GM19023 (cell line): Measurements from ENCODE around the gene IL27RA.
"Not testable (repeated sequence)": the region's sequence is repeated elsewhere in the genome, so short reads cannot be mapped to it uniquely, and the experiment has no call there.

Experiments used
- ATAC-seq: cut with Tn5 transposase; IDR thresholded peaks from one replicate; pipeline ENCODE4 v1.9.1; 2021; ENCODE audit warnings: mild to moderate bottlenecking, moderate library complexity; ENCODE audit not compliant: unreplicated experiment

The IL27RA gene

GRCh38 chr19:13998426-13998825 is 33.1 kb upstream of the IL27RA start:
- no peak for ATAC-seq

GRCh38 chr19:13999085-13999484 is 32.5 kb upstream of the IL27RA start:
- no peak for ATAC-seq

GRCh38 chr19:14000691-14001375 is 30.7 kb upstream of the IL27RA start:
- no peak for ATAC-seq

- no peak for ATAC-seq
Observed at GRCh38 chr19:14002571-14003250, 28.9 kb upstream of the IL27RA start.

GRCh38 chr19:14003251-14004055 is 28.1 kb upstream of the IL27RA start:
- ATAC-seq, result no peak

- ATAC-seq, result no peak
Observed at GRCh38 chr19:14004619-14005348, 26.8 kb upstream of the IL27RA start.

- ATAC-seq, result peak; percentile 27
Observed at GRCh38 chr19:14005349-14006084, 26.0 kb upstream of the IL27RA start.

- ATAC-seq, result peak; percentile 78
Observed at GRCh38 chr19:14006085-14006765, 25.3 kb upstream of the IL27RA start, which contains the start of gene RFX1. RFX1 (minus strand) TSS chr19:14006320; CDS start chr19:13993843, 12,477 bp downstream.

- peak; percentile 35 for ATAC-seq
Observed at GRCh38 chr19:14006766-14007562, 24.6 kb upstream of the IL27RA start.

GRCh38 chr19:14012378-14012915 is 19.1 kb upstream of the IL27RA start:
- ATAC-seq, result no peak

- peak; percentile 80 for ATAC-seq
Observed at GRCh38 chr19:14015524-14016035, 16.0 kb upstream of the IL27RA start.

- ATAC-seq, result no peak
Observed at GRCh38 chr19:14019100-14019499, 12.5 kb upstream of the IL27RA start.

GRCh38 chr19:14019739-14020138 is 11.8 kb upstream of the IL27RA start:
- ATAC-seq, result not testable (repeated sequence)

GRCh38 chr19:14021474-14021873 is 10.1 kb upstream of the IL27RA start:
- no peak for ATAC-seq

- no peak for ATAC-seq
Observed at GRCh38 chr19:14022469-14022868, 9.1 kb upstream of the IL27RA start.

- ATAC-seq, result no peak
Observed at GRCh38 chr19:14023404-14024235, 7.9 kb upstream of the IL27RA start.

GRCh38 chr19:14026652-14027192 is 4.8 kb upstream of the IL27RA start:
- not testable (repeated sequence) for ATAC-seq
